ENCODE measurements around the gene SNED1.

DNA sequence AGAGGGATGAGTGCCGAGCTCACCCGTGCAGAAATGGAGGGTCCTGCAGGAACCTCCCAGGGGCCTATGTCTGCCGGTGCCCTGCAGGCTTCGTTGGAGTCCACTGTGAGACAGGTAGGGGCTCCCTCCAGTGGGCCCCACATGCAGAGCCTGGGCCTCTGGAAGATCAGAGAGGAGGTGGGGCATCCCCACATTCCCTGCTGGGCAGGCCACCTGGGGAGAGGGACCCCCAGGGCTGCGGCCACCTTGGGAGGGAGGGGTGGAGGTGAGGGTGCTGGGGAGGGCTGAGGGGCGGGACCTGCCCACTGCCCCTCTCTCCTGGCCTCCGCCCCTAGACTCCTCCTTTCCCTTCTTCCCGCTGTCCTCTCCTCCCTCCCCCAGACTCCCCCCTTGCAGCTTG, 65.2 kb downstream of the SNED1 start:
- TF ChIP-seq, protein P1, sequence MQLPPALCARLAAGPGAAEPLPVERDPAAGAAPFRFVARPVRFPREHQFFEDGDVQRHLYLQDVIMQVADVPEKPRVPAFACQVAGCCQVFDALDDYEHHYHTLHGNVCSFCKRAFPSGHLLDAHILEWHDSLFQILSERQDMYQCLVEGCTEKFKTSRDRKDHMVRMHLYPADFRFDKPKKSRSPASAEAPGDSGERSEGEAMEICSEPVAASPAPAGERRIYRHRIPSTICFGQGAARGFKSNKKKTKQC (CRISPR knock-in tag; IDR thresholded peaks at IDR 0.05), result no peak
- TF ChIP-seq CEBPB (tag; IDR thresholded peaks at IDR 0.05), result no peak
- no peak for TF ChIP-seq POLR2AphosphoS5 (IDR thresholded peaks at IDR 0.05; ENCODE audit: control insufficient read depth, insufficient read depth, low read depth, low read length)
- TF ChIP-seq, protein P2, sequence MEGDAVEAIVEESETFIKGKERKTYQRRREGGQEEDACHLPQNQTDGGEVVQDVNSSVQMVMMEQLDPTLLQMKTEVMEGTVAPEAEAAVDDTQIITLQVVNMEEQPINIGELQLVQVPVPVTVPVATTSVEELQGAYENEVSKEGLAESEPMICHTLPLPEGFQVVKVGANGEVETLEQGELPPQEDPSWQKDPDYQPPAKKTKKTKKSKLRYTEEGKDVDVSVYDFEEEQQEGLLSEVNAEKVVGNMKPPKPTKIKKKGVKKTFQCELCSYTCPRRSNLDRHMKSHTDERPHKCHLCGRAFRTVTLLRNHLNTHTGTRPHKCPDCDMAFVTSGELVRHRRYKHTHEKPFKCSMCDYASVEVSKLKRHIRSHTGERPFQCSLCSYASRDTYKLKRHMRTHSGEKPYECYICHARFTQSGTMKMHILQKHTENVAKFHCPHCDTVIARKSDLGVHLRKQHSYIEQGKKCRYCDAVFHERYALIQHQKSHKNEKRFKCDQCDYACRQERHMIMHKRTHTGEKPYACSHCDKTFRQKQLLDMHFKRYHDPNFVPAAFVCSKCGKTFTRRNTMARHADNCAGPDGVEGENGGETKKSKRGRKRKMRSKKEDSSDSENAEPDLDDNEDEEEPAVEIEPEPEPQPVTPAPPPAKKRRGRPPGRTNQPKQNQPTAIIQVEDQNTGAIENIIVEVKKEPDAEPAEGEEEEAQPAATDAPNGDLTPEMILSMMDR (IDR thresholded peaks at IDR 0.05 in 2 of 3, conservative IDR thresholded peaks at IDR 0.05 in 1 of 3; ENCODE audit: insufficient read depth in 2 of 3, low read depth in 1 of 3, low read length in 3 of 3), result no peak
- TF ChIP-seq, protein P3, sequence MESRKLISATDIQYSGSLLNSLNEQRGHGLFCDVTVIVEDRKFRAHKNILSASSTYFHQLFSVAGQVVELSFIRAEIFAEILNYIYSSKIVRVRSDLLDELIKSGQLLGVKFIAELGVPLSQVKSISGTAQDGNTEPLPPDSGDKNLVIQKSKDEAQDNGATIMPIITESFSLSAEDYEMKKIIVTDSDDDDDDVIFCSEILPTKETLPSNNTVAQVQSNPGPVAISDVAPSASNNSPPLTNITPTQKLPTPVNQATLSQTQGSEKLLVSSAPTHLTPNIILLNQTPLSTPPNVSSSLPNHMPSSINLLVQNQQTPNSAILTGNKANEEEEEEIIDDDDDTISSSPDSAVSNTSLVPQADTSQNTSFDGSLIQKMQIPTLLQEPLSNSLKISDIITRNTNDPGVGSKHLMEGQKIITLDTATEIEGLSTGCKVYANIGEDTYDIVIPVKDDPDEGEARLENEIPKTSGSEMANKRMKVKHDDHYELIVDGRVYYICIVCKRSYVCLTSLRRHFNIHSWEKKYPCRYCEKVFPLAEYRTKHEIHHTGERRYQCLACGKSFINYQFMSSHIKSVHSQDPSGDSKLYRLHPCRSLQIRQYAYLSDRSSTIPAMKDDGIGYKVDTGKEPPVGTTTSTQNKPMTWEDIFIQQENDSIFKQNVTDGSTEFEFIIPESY (CRISPR knock-in tag; IDR thresholded peaks at IDR 0.05), result no peak
- TF ChIP-seq, protein P4, sequence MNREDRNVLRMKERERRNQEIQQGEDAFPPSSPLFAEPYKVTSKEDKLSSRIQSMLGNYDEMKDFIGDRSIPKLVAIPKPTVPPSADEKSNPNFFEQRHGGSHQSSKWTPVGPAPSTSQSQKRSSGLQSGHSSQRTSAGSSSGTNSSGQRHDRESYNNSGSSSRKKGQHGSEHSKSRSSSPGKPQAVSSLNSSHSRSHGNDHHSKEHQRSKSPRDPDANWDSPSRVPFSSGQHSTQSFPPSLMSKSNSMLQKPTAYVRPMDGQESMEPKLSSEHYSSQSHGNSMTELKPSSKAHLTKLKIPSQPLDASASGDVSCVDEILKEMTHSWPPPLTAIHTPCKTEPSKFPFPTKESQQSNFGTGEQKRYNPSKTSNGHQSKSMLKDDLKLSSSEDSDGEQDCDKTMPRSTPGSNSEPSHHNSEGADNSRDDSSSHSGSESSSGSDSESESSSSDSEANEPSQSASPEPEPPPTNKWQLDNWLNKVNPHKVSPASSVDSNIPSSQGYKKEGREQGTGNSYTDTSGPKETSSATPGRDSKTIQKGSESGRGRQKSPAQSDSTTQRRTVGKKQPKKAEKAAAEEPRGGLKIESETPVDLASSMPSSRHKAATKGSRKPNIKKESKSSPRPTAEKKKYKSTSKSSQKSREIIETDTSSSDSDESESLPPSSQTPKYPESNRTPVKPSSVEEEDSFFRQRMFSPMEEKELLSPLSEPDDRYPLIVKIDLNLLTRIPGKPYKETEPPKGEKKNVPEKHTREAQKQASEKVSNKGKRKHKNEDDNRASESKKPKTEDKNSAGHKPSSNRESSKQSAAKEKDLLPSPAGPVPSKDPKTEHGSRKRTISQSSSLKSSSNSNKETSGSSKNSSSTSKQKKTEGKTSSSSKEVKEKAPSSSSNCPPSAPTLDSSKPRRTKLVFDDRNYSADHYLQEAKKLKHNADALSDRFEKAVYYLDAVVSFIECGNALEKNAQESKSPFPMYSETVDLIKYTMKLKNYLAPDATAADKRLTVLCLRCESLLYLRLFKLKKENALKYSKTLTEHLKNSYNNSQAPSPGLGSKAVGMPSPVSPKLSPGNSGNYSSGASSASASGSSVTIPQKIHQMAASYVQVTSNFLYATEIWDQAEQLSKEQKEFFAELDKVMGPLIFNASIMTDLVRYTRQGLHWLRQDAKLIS (CRISPR knock-in tag; IDR thresholded peaks at IDR 0.05), result no peak
- TF ChIP-seq, protein P5, sequence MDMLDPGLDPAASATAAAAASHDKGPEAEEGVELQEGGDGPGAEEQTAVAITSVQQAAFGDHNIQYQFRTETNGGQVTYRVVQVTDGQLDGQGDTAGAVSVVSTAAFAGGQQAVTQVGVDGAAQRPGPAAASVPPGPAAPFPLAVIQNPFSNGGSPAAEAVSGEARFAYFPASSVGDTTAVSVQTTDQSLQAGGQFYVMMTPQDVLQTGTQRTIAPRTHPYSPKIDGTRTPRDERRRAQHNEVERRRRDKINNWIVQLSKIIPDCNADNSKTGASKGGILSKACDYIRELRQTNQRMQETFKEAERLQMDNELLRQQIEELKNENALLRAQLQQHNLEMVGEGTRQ (CRISPR knock-in tag; IDR thresholded peaks at IDR 0.05), result no peak
- TF ChIP-seq TAF1 (IDR thresholded peaks at IDR 0.05; ENCODE audit: control insufficient read depth, extremely low read depth, insufficient read depth, low read length, severe bottlenecking), result no peak
- TF ChIP-seq, protein P6, sequence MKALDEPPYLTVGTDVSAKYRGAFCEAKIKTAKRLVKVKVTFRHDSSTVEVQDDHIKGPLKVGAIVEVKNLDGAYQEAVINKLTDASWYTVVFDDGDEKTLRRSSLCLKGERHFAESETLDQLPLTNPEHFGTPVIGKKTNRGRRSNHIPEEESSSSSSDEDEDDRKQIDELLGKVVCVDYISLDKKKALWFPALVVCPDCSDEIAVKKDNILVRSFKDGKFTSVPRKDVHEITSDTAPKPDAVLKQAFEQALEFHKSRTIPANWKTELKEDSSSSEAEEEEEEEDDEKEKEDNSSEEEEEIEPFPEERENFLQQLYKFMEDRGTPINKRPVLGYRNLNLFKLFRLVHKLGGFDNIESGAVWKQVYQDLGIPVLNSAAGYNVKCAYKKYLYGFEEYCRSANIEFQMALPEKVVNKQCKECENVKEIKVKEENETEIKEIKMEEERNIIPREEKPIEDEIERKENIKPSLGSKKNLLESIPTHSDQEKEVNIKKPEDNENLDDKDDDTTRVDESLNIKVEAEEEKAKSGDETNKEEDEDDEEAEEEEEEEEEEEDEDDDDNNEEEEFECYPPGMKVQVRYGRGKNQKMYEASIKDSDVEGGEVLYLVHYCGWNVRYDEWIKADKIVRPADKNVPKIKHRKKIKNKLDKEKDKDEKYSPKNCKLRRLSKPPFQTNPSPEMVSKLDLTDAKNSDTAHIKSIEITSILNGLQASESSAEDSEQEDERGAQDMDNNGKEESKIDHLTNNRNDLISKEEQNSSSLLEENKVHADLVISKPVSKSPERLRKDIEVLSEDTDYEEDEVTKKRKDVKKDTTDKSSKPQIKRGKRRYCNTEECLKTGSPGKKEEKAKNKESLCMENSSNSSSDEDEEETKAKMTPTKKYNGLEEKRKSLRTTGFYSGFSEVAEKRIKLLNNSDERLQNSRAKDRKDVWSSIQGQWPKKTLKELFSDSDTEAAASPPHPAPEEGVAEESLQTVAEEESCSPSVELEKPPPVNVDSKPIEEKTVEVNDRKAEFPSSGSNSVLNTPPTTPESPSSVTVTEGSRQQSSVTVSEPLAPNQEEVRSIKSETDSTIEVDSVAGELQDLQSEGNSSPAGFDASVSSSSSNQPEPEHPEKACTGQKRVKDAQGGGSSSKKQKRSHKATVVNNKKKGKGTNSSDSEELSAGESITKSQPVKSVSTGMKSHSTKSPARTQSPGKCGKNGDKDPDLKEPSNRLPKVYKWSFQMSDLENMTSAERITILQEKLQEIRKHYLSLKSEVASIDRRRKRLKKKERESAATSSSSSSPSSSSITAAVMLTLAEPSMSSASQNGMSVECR (CRISPR knock-in tag; IDR thresholded peaks at IDR 0.05), result no peak
- TF ChIP-seq FOXM1 (IDR thresholded peaks at IDR 0.05; ENCODE audit: low read depth), result no peak
- TF ChIP-seq FOXM1 (CRISPR knock-in tag; IDR thresholded peaks at IDR 0.05; ENCODE audit: low read depth), result no peak
- TF ChIP-seq NFE2 (IDR thresholded peaks at IDR 0.05; ENCODE audit: low read depth), result no peak
- no peak for TF ChIP-seq ZFX (CRISPR knock-in tag; IDR thresholded peaks at IDR 0.05)
- TF ChIP-seq HLTF (IDR thresholded peaks at IDR 0.05), result no peak
- TF ChIP-seq YY1 (IDR thresholded peaks at IDR 0.05; ENCODE audit: borderline replicate concordance in 1 of 3, control insufficient read depth in 1 of 3, extremely low read depth in 1 of 3, insufficient read depth in 3 of 3, insufficient read length in 1 of 3, insufficient replicate concordance in 2 of 3, low read depth in 1 of 3, low read length in 2 of 3), result no peak
